EH (cell line): ENCODE results near the gene LXN.
A peak's percentile ranks its signal among the peaks of the same experiment; 100 is the strongest.

ENCODE experiments used
- DNase-seq: peaks from one replicate; pipeline ENCODE4 v3.0.0-alpha.2; 2015; ENCODE audit warnings: low read depth

LXN gene

GRCh38 chr3:158668506-158668905, 3.9 kb downstream of the LXN start:
- DNase-seq = peak; percentile 46

- no peak for DNase-seq
Observed at GRCh38 chr3:158666416-158666815, 6.0 kb downstream of the LXN start.

GRCh38 chr3:158663832-158664231, 8.6 kb downstream of the LXN start:
- no peak for DNase-seq

DNA sequence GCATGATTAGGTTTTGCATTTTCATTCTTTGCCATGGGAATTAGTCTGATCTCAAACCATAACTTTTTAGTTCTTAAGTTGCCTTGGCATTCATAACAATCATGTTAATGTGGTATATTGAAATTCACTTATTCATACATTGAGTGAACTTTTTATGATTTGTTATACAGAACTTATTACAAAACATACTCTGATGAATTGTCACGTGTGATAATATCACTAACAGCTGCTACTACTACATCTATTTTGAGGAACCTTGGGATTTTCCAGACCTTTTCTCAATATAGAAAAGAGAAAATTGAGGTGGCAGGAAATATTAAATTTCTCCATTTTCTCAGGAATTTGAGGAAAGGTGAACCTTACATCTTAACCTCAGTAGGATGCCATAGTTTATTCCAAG, 9.2 kb downstream of the LXN start:
- DNase-seq = no peak

GRCh38 chr3:158660711-158661110, 11.7 kb downstream of the LXN start:
- no peak for DNase-seq

DNA sequence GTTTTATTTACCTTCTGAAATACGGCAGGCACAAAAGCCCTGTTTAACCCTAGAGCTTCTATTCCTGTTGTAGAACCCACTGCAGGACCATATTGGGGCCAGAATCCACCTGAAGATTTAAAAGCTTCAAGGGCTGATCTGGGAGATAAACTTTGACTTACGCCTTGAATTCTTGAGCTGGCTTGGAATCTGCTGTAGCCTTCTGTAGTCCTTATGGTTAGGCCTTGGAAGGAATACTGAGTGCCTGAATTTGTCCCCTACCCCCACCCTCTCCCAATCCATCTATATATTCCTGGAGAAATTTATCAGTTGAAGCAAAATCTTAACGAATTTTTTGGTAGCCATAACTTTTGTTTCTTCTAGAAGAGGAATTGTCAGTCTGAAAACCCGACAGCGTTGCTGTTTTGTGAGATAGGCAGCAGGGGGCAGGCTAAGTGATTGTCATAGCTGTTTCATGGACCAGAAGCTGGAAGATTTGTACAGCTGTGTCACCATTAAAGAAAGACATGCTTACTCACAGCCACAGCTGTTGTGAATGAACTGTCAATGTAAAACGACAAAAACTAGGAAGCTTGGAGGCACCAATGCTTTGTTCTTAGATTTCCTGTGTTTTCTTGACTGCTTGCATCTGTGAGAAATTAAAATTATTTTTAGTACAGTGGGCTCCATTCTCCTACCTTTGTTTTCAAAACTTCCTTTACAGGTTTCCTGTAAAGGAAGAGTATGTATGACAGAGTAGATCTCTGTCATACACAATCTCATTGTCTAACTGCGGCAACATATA, 12.8 kb downstream of the LXN start:
- DNase-seq = peak; percentile 83

- DNase-seq = no peak
Observed at GRCh38 chr3:158658889-158659288, 13.6 kb downstream of the LXN start.

DNA sequence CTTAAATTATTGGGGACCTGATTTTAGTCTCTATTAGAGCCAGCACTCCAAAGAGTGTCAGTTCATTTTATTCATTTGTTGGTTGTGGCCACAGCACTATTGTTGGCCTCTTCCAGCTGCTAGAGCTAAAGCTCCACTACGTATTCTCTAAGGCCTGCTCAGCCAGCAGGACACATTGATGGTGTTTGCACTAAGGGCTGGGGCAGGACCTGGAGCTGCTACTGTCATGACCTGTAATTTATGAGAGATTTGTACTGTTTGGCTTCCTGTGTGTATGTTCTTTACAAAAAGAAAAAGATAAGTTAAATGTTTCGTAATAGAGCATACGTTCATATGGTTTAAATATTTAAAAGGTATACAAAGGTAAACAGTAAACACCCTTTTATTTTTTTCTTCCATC, 20.0 kb downstream of the LXN start:
- DNase-seq = no peak

GRCh38 chr3:158651192-158651591, 21.3 kb downstream of the LXN start:
- no peak for DNase-seq

- DNase-seq = no peak
Observed at GRCh38 chr3:158649791-158650190, 22.7 kb downstream of the LXN start.

DNA sequence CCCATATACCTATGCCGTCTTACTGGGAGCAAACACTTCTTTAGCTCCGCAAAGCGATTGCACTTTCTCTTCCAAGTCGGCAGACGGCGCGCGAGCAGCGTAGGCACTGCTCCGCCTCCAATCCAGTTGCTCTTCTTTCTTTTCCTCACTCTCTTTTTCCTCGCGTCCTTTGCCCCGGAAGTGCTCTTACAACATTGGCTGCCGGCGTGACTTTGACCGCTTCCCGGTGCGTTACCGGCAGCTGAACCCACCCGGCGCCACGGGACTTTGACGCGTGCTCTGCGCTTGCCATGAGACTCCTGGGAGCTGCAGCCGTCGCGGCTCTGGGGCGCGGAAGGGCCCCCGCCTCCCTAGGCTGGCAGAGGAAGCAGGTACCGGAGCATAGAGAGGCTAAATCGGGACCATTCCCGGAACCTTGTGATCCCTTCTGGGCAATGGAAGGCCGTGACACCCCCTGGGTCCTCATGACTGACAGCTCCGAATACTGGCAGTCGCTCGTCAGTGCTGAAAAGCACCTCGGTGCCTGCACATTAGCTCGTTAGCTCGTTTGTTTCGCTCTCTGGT, 28.0 kb downstream of the LXN start, which contains the start of gene GFM1:
Gene GFM1 (plus strand): TSS at position 183 of the 564 bp plus-strand sequence. CDS start 108 bp downstream, at position 291.
- DNase-seq = peak; percentile 96

GRCh38 chr3:158642474-158643210, 29.8 kb downstream of the LXN start:
- no peak for DNase-seq

- DNase-seq = no peak
Observed at GRCh38 chr3:158642005-158642404, 30.4 kb downstream of the LXN start.

DNA sequence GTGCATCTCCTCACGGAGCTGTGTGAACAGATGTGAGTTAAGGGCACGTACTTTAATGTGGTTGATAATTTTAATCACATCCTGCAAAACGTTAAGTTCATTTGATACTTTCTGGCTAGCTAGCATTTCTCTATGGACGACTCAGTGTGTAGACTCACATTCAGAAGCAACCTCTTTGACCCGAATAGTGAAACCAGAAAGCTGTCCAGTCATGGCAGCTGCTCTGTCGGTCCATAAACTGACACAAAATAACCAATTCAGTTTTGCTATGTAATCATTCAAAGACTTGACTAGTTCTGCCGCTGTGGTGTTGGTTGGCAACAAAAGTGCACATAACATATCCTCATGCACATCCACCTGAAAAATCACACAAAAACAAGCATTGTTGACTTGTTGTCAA, 31.8 kb downstream of the LXN start:
- DNase-seq = no peak

GRCh38 chr3:158631981-158632380, 40.5 kb downstream of the LXN start:
- no peak for DNase-seq

DNA sequence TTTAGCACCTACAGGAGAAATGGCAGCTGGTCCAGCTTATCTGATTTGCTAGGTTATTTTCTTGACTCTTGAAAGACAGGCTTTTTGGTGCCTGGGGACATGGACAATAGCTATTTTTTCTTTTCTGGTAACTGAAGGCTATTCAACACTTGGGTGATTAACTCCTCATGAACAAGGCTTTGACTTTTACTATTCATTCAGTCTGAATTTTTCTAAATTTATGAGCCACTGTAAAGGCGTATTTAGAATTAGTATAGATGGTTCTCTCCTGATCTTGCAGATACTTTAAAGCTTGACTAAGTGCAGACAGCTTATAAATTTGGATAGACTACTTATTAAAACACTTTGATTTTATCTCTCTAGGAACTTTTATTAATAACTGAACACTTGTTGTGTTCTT, 46.6 kb downstream of the LXN start:
- DNase-seq = no peak

- no peak for DNase-seq
Observed at GRCh38 chr3:158617982-158618875, 54.2 kb downstream of the LXN start.
